ENCODE measurements around the gene TMEM150C.
A peak's percentile ranks its signal among the peaks of the same experiment; 100 is the strongest.

The TMEM150C gene

GRCh38 chr4:82561786-82562563 is at the start of gene TMEM150C:
Gene TMEM150C, minus strand, starts transcription at chr4:82561988. Its CDS starts 57,331 bp downstream, at chr4:82504657.
- peak; percentile 7 for DNase-seq

- DNase-seq = no peak
These were observed 49.7 kb upstream of the TMEM150C start for GRCh38 chr4:82611527-82611926.

DNA sequence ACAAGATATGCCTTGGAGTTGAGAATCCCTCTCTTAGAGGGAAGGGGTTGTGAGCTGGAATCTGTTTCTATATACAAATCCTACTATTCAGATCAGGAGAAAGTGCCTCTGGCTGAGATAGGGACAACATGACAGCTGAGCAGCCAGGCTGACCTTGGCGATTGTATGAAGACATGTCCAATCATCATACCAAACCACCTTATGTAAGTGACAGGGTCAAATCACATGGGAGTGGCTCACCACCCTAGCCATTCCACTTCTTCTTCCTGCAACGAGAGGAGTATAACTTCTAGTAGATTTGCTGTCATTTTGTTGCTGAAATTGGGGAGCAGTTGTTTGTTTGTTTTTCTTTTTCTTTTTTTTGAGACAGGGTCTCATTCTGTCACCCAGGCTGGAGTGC is 48.3 kb upstream of the TMEM150C start:
- no peak for DNase-seq

DNA sequence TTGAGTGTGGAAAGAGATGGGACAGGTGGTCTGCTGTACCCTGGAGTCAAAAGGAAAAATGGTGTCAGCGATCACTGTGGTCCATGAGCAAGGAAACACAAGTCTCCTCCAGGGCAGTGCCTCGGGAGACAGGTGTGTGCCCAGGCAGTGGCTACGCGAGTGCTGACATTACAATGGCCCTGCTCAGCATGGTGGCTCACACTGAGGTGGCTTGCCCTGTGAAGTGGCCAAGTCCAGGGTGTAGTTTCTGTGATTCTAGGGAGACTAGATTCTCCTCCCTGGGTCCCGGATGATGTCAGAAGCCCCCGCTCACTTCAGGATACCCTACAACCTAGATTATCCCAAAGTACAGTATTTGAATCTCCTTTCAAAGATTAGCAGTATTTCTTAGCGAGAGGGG is 44.8 kb upstream of the TMEM150C start:
- DNase-seq = no peak

DNA sequence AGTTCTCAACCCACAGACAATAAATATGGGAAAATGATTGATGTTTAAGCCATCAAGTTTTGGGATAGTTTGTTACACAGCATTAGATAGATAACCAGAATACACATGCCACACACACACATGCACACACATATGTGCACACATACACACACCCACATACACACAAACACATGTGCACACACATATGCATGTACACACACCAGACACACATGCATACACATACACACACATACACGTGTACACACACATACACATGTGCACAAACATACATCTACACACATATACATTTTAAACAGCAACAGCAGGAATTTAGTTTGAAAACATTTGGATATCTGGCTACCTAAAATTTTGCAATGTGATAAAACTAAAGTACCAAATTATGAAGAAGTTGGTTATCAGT is 42.7 kb upstream of the TMEM150C start:
- DNase-seq = no peak

DNA sequence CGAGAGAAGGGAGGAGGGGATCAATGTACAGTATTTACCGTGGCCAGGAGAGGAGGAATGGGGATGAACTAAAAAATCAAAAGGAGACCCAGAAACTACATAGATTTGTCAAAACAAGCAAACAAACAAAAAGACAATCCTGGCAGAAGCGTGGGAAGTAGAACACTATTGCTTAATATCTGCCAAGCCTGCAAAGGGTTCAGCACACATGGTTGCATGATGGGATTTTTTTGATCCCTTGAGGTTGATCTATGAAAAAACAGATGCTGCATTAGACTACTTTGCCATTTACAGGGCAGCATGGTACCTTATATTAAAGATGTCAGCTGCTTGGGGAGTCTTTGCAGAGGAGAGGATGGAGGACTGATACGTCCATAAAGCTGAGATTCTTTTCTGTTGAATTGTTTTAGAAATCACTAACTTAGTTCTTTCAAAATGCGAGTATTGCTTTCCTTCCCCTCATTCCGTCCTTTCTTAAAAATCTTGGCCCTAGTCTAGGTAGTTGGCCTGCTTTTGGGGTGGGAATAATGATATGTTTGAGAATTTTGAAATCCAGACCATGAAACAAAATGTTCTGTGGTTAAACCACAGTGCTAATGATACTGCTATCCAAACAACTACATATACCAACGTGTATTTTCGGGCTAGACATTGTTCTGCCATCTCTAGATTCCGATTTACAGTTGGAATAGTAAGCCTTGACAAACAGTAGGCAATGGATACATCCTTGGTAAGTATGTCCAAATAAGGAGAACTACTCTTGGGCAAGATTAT is 39.6 kb upstream of the TMEM150C start:
- no peak for DNase-seq

- DNase-seq = no peak
These were observed 37.5 kb upstream of the TMEM150C start for GRCh38 chr4:82599336-82599735.

DNA sequence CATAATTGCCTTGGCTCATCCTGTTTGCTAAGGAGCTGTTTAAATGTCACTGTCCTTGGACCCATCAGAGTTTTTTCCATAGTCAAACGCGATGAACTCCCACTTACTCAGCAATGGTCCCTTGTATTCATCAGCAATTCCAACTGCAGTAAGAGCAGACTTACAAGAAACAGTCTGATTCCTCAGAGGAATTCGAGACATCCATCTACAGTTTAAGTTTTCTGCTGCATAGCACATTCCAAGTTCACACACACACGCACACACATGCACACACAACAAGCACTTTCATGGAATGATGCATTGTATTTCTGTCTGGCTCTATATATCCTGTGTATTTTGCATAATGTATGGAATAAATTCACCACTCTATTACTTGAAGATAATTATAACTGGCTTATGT is 32.7 kb upstream of the TMEM150C start:
- DNase-seq = no peak

DNA sequence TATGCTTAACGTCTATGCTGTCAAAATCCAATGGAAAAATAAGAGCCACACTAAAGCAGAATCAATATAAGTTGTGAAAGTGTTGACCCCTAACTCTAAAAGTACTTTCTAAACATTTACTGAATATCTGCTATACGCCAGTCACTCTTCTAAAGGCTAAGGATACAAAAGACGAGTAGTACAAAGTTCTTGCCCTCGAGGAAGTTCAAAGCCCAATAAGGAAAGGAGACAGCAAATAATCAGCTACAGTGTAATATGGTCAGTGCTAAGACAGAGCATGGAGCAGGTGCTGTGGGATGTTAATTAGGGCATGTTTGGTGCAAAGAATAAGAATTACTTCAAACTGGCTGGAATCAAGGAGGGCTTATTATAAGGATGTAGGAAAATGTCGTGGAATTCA is 31.6 kb upstream of the TMEM150C start:
- DNase-seq = no peak

DNA sequence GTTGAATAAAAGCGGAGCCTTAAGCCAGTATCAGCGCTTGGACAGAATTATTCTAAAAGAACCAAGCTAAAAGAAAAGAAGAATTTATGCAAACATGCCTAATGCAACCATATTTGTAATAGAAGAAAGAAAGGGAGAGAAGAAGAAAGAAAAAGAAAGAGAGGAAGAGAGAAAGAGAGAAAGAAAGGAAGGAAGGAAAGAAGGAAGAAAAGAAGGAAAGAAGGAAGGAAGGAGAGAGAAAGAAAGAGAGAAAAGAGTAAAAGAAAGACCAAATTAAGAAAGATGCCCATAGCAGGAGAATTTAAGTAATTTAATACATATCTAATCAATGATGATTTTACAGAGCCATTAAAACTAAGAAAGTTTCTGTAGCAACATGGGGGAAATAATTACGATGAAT is 30.9 kb upstream of the TMEM150C start:
- no peak for DNase-seq

- no peak for DNase-seq
These were observed 29.8 kb upstream of the TMEM150C start for GRCh38 chr4:82591592-82591991.

GRCh38 chr4:82589756-82590155 is 28.0 kb upstream of the TMEM150C start:
- DNase-seq = no peak

- no peak for DNase-seq
These were observed 27.0 kb upstream of the TMEM150C start for GRCh38 chr4:82588771-82589270.

GRCh38 chr4:82587826-82588540 is 26.2 kb upstream of the TMEM150C start:
- DNase-seq = no peak

DNA sequence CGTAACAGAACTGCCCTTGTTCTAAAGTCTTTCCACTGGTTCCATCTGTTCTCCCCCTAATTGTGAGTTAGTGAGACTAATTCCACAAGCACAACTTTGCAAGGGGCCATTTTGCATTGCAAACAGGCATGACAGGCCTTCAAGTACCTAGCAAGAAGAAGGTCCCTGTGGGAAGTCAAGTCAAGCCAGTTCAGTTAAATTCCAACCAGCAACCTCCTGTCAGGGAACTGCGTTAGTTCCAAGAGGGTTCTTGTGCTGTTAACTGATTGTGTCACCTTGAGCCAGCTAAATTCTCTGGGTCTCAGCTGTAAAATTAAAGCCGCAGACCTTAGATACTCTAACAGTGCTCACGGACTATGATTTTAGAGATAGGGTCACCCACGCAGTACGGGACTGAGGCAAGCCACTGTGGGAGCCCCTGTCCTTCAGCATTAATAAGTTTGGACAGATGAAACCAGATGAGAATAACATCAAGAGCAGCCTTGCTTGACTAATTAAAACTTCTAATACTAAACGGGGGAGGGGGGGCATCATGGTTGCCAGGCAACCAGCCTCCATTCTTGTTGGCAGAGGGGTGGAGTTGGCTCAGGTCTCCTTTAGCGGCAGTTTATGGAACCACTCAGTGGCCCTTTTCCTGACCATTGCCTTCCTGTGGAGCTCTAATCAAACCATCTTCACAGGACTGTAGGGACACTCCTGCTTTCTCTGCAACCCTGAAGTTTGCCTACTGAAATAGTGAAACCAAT is 24.1 kb upstream of the TMEM150C start:
- DNase-seq = no peak

- no peak for DNase-seq
These were observed 23.1 kb upstream of the TMEM150C start for GRCh38 chr4:82584931-82585330.

DNA sequence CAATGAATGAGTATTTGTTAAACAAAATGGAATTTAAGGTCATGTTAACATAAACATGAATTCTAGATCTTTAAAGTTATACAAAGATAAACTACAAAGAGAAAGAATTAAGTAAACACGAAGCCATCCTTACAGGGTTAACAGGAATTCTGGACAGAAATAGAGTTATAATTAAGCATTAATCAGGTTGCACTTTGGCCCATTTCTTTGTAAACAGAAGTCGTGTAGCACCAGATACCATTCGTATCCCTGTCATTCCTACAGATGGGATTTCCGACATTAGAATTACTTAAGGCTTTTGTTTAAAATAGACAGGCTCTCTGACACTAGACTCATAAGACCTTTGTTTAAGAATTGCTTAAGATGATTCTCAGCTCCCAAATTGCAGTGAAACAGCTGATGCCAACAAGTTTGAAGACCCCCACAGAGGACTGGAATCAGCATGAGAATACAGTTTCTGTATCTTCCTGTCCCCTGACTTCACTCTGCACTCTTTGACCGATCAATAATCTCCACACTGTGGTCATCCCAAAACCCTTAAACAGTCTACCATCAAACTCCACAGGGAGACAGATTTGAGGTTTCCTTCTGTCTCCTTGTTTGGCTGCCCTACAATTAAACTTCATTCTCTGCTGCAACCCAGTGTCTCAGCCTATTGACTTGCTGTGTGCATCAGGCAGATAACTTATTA is 22.3 kb upstream of the TMEM150C start:
- no peak for DNase-seq

DNA sequence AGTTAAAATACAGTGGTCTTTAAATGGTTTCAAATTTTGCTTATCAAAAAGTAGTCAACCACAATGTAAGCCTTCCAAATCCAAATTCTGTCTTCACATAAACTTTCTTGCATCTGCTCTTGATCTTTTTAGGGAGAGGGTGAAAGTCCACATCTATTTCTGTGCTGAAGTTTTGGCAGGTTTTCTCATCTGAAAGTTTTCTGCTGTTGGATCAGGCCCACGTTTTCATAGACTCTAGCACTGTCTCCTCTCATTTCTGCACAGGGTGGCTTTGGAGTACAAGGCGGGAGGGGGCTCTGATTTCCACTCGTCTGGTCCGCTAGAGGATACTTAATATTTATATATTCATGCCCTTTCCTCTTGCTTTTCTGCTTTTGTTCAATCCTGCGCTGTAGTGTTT is 18.1 kb upstream of the TMEM150C start:
- DNase-seq = no peak

GRCh38 chr4:82578935-82579334 is 17.1 kb upstream of the TMEM150C start:
- no peak for DNase-seq

GRCh38 chr4:82577451-82577850 is 15.7 kb upstream of the TMEM150C start:
- no peak for DNase-seq

- no peak for DNase-seq
These were observed 7.9 kb upstream of the TMEM150C start for GRCh38 chr4:82569727-82570126.

- DNase-seq = no peak
These were observed 7.3 kb upstream of the TMEM150C start for GRCh38 chr4:82569076-82569475.

Data from activated CD4-positive, alpha-beta T cell treated with anti-CD3 and anti-CD28 coated beads for 48 hours (primary cell).